HFFc6 (cell line): ENCODE data around the gene MRC2. TPM values are rescaled to one million over a fixed set of nuclear protein-coding genes. Genes with fewer than 3 reads are reported as not detected.

Experiments used
- DNase-seq: peaks from one replicate; pipeline ENCODE4 v3.0.0-alpha.2; 2018
- H3K27ac Mint-ChIP-seq: 2 replicates; pipeline ENCODE4 v1.8.0; 2020; ENCODE audit warnings: mild to moderate bottlenecking, mixed read lengths
- H3K27me3 Mint-ChIP-seq: 2 replicates; pipeline ENCODE4 v1.8.0; 2021; ENCODE audit warnings: mild to moderate bottlenecking, moderate library complexity, mixed read lengths; ENCODE audit not compliant: insufficient read depth
- H3K36me3 Mint-ChIP-seq: 2 replicates; pipeline ENCODE4 v1.8.0; 2021; ENCODE audit warnings: low read depth, mixed read lengths
- H3K4me1 Mint-ChIP-seq: 2 replicates; pipeline ENCODE4 v1.8.0; 2020; ENCODE audit warnings: low read depth, mixed read lengths
- H3K4me3 Mint-ChIP-seq: 2 replicates; pipeline ENCODE4 v1.8.0; 2020; ENCODE audit warnings: mild to moderate bottlenecking, moderate library complexity, mixed read lengths
- H3K9me3 Mint-ChIP-seq: 2 replicates; pipeline ENCODE4 v1.8.0; 2020; ENCODE audit warnings: mild to moderate bottlenecking, mixed read lengths
- total RNA-seq, 6 experiments: library from RNA; stranded (reverse); fragmentation: NEBNext Ultra II Directional; extraction: Animal tissue kit (Norgen Biotek cat#: 25700); gene quantifications; 2 replicates in 1 of 6; 3 replicates in 5 of 6; pipeline ENCODE4 v1.2.3, GENCODE V29; 2021
- TF ChIP-seq, protein P1 (sequence below): fragments of 200-600 bp; sonication (generic); IDR thresholded peaks from 2 replicates; pipeline ENCODE4 v1.5.0; 2021; ENCODE audit warnings: antibody characterized with exemption, mild to moderate bottlenecking

MRC2 gene
- total RNA-seq, 6 experiments from 2014 or later: 255 to 313 (median 279) TPM

DNA sequence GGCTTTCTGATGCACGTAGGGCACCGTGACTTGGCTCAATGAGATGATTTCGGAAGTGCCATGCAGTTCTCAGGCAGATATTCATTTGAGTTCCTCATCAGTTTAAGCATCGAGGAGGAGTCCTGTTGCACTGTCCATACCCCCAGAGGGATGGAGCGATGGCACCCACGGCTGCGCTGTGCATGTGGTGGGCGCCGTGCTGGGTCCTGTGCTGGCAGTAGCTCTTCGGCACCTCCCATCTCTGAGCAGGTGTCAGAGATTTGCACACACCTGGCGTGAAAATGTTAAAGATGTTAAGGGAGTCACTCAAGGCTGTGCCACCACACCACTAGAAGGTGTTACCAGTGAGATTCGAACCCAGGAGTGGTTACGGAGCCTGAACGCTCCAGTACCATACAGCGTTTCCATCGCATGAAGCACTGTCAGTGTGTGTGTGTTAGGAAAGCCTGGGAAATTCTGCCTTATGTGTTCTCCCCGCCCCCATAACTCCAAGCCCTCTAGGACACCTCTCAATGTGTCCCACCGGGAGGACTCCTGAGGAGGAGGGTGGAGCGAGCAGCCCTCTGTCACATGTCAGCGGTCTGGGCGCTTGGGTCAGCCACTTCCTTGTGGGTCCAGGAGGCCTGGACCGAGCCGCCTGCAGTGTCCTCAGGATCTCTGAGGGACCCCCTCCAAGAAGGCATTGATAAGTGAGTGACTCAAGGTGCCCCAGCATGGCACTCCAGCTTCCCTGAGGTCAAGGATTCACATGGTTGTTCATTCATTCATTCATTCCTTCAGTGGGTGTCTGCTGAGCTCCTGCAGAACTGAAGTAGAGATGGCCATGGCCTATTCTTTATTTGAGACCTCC, 3.8 kb downstream of the MRC2 start:
- peaks cover 61% of the 10 kb centered on the region for H3K4me1 Mint-ChIP-seq
- DNase-seq: no peak
- H3K9me3 Mint-ChIP-seq: no peaks in the 10 kb centered on the region
- H3K36me3 Mint-ChIP-seq: peaks cover 37% of the 10 kb centered on the region
- TF ChIP-seq, protein P1, sequence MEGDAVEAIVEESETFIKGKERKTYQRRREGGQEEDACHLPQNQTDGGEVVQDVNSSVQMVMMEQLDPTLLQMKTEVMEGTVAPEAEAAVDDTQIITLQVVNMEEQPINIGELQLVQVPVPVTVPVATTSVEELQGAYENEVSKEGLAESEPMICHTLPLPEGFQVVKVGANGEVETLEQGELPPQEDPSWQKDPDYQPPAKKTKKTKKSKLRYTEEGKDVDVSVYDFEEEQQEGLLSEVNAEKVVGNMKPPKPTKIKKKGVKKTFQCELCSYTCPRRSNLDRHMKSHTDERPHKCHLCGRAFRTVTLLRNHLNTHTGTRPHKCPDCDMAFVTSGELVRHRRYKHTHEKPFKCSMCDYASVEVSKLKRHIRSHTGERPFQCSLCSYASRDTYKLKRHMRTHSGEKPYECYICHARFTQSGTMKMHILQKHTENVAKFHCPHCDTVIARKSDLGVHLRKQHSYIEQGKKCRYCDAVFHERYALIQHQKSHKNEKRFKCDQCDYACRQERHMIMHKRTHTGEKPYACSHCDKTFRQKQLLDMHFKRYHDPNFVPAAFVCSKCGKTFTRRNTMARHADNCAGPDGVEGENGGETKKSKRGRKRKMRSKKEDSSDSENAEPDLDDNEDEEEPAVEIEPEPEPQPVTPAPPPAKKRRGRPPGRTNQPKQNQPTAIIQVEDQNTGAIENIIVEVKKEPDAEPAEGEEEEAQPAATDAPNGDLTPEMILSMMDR: no peak
- H3K4me3 Mint-ChIP-seq: peak overlapping the region; percentile 99
- H3K27ac Mint-ChIP-seq: peak overlapping the region; percentile 96
- peaks cover 9% of the 10 kb centered on the region for H3K27me3 Mint-ChIP-seq

DNA sequence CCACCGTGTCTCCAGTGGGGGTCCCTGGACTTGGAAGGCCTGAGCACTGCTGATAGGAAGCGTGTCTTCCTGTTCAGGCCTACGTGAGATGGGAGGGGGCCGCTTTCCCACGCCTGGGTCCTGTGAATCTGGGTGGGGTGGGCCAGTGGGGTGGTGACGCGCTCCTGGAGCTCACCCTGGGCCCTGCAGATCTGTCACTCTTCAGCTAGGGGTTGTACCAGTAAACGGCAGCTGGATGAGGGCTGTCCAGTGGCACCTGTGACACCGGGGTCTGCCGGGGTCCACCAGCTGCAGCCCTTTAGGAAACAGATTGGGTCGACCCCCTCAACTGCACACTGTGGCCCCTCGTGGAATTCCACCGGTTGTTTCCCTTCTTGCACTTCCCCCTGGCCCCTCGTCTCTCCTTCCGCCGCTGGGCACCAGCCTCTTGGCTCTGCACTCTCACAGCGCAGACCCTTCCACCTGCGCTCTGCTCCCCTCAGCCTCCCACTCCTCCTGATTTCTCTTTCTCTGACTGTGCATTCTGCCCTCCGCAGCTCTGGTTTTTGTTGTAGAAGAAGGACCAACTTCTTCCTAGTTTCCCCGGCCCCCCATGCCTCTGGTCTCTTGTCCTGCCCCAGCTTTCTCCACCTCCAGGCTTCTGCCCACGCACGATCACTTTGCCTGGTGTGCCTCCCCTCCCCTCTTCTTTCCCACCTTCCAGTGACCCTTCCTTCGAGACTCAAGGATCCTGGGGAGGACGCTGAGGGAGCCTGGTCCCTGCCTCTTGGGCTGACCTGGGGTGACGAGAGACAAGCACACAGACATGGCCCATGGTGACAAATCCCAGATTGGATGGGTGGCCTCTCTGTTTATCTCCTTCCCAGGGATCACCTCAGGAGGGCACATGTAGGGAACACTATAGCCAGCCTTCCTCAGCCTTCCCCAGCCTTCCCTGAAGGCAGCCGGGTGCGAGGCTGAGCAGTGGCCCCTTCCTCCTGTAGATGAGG, 4.8 kb downstream of the MRC2 start:
- Mint-ChIP-seq H3K36me3 (peaks cover 33% of the 10 kb centered on the region), H3K9me3 (no peaks in the 10 kb centered on the region), H3K4me1 (peaks cover 56% of the 10 kb centered on the region), H3K27me3 (peaks cover 8% of the 10 kb centered on the region), H3K4me3 (peak overlapping the region; percentile 36; the same call in 1 of the 2 replicates), H3K27ac (peak overlapping the region; percentile 70)
- DNase-seq: no peak
- TF ChIP-seq, protein P1: no peak

DNA sequence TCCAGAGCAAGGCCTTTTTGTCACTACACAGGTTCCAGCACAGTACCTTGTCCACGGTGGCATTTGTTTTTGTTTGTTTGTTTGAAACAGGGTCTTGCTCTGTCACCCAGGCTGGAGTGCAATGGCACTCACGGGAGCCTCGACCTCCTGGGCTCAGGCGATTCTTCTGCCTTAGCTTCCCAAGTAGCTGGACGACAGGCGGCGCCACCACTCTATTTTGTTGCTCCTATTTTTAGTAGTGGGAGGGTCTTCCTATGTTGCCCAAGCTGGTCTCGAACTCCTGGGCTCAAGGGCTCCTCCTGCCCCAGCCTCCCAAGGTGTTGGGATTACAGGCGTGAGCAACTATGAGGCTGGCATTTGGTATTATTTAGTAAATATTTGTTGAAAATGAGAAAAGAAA, 10.3 kb downstream of the MRC2 start:
- DNase-seq: no peak
- TF ChIP-seq, protein P1: no peak
- Mint-ChIP-seq H3K27me3 (no peaks in the 10 kb centered on the region), H3K9me3 (no peaks in the 10 kb centered on the region), H3K4me3 (no peak overlapping the region), H3K27ac (no peak overlapping the region; the same call in 1 of the 2 replicates), H3K36me3 (peaks cover 19% of the 10 kb centered on the region), H3K4me1 (peaks cover 41% of the 10 kb centered on the region)

- H3K4me1 Mint-ChIP-seq: peaks cover 21% of the 10 kb centered on the region
- H3K36me3 Mint-ChIP-seq: peaks cover 22% of the 10 kb centered on the region
- H3K9me3 Mint-ChIP-seq: no peaks in the 10 kb centered on the region
- H3K27me3 Mint-ChIP-seq: no peaks in the 10 kb centered on the region; the same call in 1 of the 2 replicates
- no peak for DNase-seq
- H3K27ac Mint-ChIP-seq: no peak overlapping the region; the same call in 1 of the 2 replicates
- TF ChIP-seq, protein P1: no peak
- no peak overlapping the region for H3K4me3 Mint-ChIP-seq
Measured at GRCh38 chr17:62641153-62641552, 13.7 kb downstream of the MRC2 start.

- TF ChIP-seq, protein P1: no peak
- Mint-ChIP-seq H3K36me3 (peaks cover 29% of the 10 kb centered on the region), H3K27ac (no peak overlapping the region), H3K4me1 (peaks cover 28% of the 10 kb centered on the region), H3K4me3 (no peak overlapping the region), H3K27me3 (no peaks in the 10 kb centered on the region; the same call in 1 of the 2 replicates), H3K9me3 (no peaks in the 10 kb centered on the region)
- no peak for DNase-seq
Measured at GRCh38 chr17:62641951-62642350, 14.5 kb downstream of the MRC2 start.
